GM12878 (cell line): ENCODE measurements around the gene ZNF592. TPM values are rescaled to one million over a fixed set of nuclear protein-coding genes. Genes with fewer than 3 reads are reported as not detected.

Experiments
- ATAC-seq: fragments of 200-7000 bp; cut with Tn5 transposase; 3 replicates; pipeline ENCODE4 v1.9.1; 2020; ENCODE audit warnings: mild to moderate bottlenecking, moderate library complexity
- BruUV-seq: library from RNA; stranded (reverse); fragments of 400-500 nt; replicated peaks from 2 replicates; lab custom pipeline; 2021; lab: Mats Ljungman, UMichigan
- CTCF ChIA-PET: fragments of 300-600 bp; sonication (Branson Sonifier 250); formaldehyde crosslinking; extraction: SDS; loops from one replicate; lab custom pipeline; 2021; ENCODE audit warnings: inconsistent platforms; lab: Yijun Ruan, JAX
- POLR2A ChIA-PET: fragments of 350-600 bp; formaldehyde crosslinking; extraction: SDS; loops from one replicate; lab custom pipeline; 2021; ENCODE audit warnings: inconsistent platforms; lab: Charles Lee
- RAD21 ChIA-PET: fragments of 300-600 bp; sonication (Branson Sonifier 250); formaldehyde crosslinking; loops from one replicate; lab custom pipeline; 2023; ENCODE audit warnings: antibody characterized with exemption; ENCODE audit not compliant: unreplicated experiment; lab: Charles Lee
- SMC1A ChIA-PET: fragments of 300-600 bp; sonication (Branson Sonifier 250); formaldehyde crosslinking; loops from one replicate; lab custom pipeline; 2023; ENCODE audit not compliant: unreplicated experiment, uncharacterized antibody; lab: Charles Lee
- DNase-seq: peaks from one replicate; pipeline ENCODE4 v3.0.0-alpha.2; 2011; ENCODE audit warnings: low read depth, low spot score
- FAIRE-seq: peaks from 3 replicates; lab custom pipeline; 2011; peaks lifted over from hg19 to GRCh38; lab: Jason Lieb, UNC
- H2AFZ ChIP-seq: 2 replicates; pipeline ENCODE4 v1.6.0; 2011; ENCODE audit warnings: low read depth, low read length, control low read depth; ENCODE audit not compliant: control insufficient read depth
- H3K27ac ChIP-seq: 2 replicates; pipeline ENCODE4 v1.5.1; 2011; ENCODE audit warnings: control low read depth; ENCODE audit not compliant: control insufficient read depth, insufficient read depth
- H3K27me3 ChIP-seq, 2 experiments: replicated peaks in 1 of 2; 2 replicates each; pipeline versions ENCODE4 v1.6.0 to v1.6.1; 2011; ENCODE audit warnings: low read length in 1 of 2; ENCODE audit not compliant: control insufficient read depth in 2 of 2, insufficient read depth in 2 of 2
- H3K36me3 ChIP-seq, 2 experiments: 2 replicates each; pipeline ENCODE4 v1.5.1; 2011; ENCODE audit warnings: low read length in 1 of 2; ENCODE audit not compliant: control insufficient read depth in 2 of 2, insufficient read depth in 2 of 2
- H3K4me1 ChIP-seq: 2 replicates; pipeline ENCODE4 v1.6.1; 2011; ENCODE audit warnings: mild to moderate bottlenecking, low read length, moderate library complexity, mixed read lengths; ENCODE audit not compliant: control insufficient read depth, insufficient read depth
- H3K4me2 ChIP-seq: 2 replicates; pipeline ENCODE4 v1.6.0; 2011; ENCODE audit warnings: control low read depth; ENCODE audit not compliant: control insufficient read depth, insufficient read depth
- H3K4me3 ChIP-seq: fragments of 200-600 bp; sonication (generic); 2 replicates; pipeline ENCODE4 v1.5.1; 2016
- H3K79me2 ChIP-seq: 2 replicates; pipeline ENCODE4 v1.6.0; 2011; ENCODE audit warnings: low read length; ENCODE audit not compliant: control insufficient read depth, insufficient read depth
- H3K9ac ChIP-seq: 2 replicates; pipeline ENCODE4 v1.8.0; 2011; ENCODE audit warnings: low read length, control low read depth, mixed read lengths; ENCODE audit not compliant: control insufficient read depth, insufficient read depth
- H3K9me3 ChIP-seq: replicated peaks from 3 replicates; pipeline ENCODE4 v1.5.1; 2011; ENCODE audit warnings: mild to moderate bottlenecking, low read length; ENCODE audit not compliant: control insufficient read depth, insufficient read depth
- H4K20me1 ChIP-seq: 2 replicates; pipeline ENCODE4 v1.6.0; 2011; ENCODE audit not compliant: control insufficient read depth, insufficient read depth
- CBFB ChIP-seq: IDR thresholded peaks from 2 replicates; pipeline ENCODE4 v1.6.1; 2016; ENCODE audit warnings: antibody characterized with exemption, low read depth
- CTCF ChIP-seq, 3 experiments: IDR thresholded peaks in 2 of 3; conservative IDR thresholded peaks in 1 of 3; 2 replicates each; pipeline ENCODE4 v1.5.1; 2011; ENCODE audit warnings: low read depth in 3 of 3, low read length in 3 of 3, mild to moderate bottlenecking in 3 of 3, control low read depth in 2 of 3, moderate library complexity in 2 of 3, inconsistent platforms in 1 of 3, mixed read lengths in 1 of 3; ENCODE audit not compliant: control insufficient read depth in 2 of 3, insufficient read depth in 1 of 3; ENCODE audit errors: extremely low read depth in 1 of 3
- FOXK2 ChIP-seq: fragments of 450-650 bp; IDR thresholded peaks from 2 replicates; pipeline ENCODE4 v1.6.1; 2017; ENCODE audit warnings: mild to moderate bottlenecking, moderate library complexity
- FOXM1 ChIP-seq: IDR thresholded peaks from 2 replicates; pipeline ENCODE4 v1.6.1; 2012; ENCODE audit warnings: low read depth, mild to moderate bottlenecking, inconsistent platforms, low read length, moderate library complexity
- HDAC2 ChIP-seq: fragments of 200-600 bp; sonication (generic); IDR thresholded peaks from 2 replicates; pipeline ENCODE4 v1.6.1; 2017
- MLLT1 ChIP-seq: fragments of 450-650 bp; IDR thresholded peaks from 2 replicates; pipeline ENCODE4 v1.6.1; 2016; ENCODE audit warnings: mild to moderate bottlenecking
- MTA3 ChIP-seq: IDR thresholded peaks from 2 replicates; pipeline ENCODE4 v1.6.1; 2012; ENCODE audit warnings: low read length, inconsistent platforms, borderline replicate concordance
- NFYB ChIP-seq: IDR thresholded peaks from 2 replicates; pipeline ENCODE4 v1.6.1; 2011; ENCODE audit warnings: low read depth, mild to moderate bottlenecking, low read length, improper control_type of control experiment, moderate library complexity; ENCODE audit not compliant: insufficient read depth
- RCOR1 ChIP-seq: conservative IDR thresholded peaks from 2 replicates; pipeline ENCODE4 v1.6.1; 2012; ENCODE audit warnings: low read depth, low read length, improper control_type of control experiment
- TAF1 ChIP-seq: IDR thresholded peaks from 2 replicates; pipeline ENCODE4 v1.6.1; 2011; ENCODE audit warnings: mild to moderate bottlenecking, low read depth, low read length, borderline replicate concordance
- TCF12 ChIP-seq: IDR thresholded peaks from 2 replicates; pipeline ENCODE4 v1.6.1; 2011; ENCODE audit warnings: low read depth, mild to moderate bottlenecking, low read length
- ZNF592 ChIP-seq: fragments of 450-650 bp; IDR thresholded peaks from 2 replicates; pipeline ENCODE4 v1.6.1; 2017; ENCODE audit warnings: mild to moderate bottlenecking, moderate library complexity
- ZNF687 ChIP-seq: fragments of 450-650 bp; IDR thresholded peaks from 2 replicates; pipeline ENCODE4 v1.6.1; 2017; ENCODE audit warnings: mild to moderate bottlenecking, moderate library complexity
- WGBS: methylation state at CpG from one replicate; pipeline ENCODE4 v1.1.6; 2016; ENCODE audit warnings: low lambda C conversion rate; ENCODE audit not compliant: insufficient replicate concordance, insufficient coverage; ENCODE audit errors: missing lambda C conversion rate; 5-methylcytosine and 5-hydroxymethylcytosine counted together
- in situ Hi-C: fragments of 300-500 bp; cut with MboI; formaldehyde crosslinking; loops from 9 replicates; pipeline ENCODE4 v1.14.3; 2018; ENCODE audit warnings: mixed read lengths
- intact Hi-C: fragments of 100-400 bp; cut with micrococcal nuclease; formaldehyde crosslinking; loops from one replicate; pipeline ENCODE4 v1.14.2; 2022; ENCODE audit not compliant: unreplicated experiment
- polyA plus RNA-seq, 11 experiments: library from polyadenylated mRNA; depleted of rRNA in 4 of 11; unstranded in 6 of 11; stranded (reverse) in 5 of 11; fragments of >200 nt; fragmentation: Nextera tagmentation in 4 of 11; fragmentation: Illumina TruSeq in 1 of 11; extraction: Ambion mirVana in 4 of 11; extraction: Trizol in 1 of 11; gene quantifications; 1 replicate in 1 of 11; 2 replicates in 10 of 11; pipeline versions ENCODE4 v1.2.1 to v1.2.3, GENCODE V29; 2011 to 2016; ENCODE audit warnings: inconsistent platforms in 2 of 11, missing spikeins in 2 of 11, low read depth in 1 of 11
- total RNA-seq, 4 experiments: library from RNA; depleted of rRNA in 3 of 4; stranded (reverse); fragments of >200 nt in 3 of 4; fragmentation: Illumina TruSeq in 1 of 4; extraction: Trizol in 1 of 4; gene quantifications; 2 replicates each; pipeline versions ENCODE4 v1.2.1 to v1.2.3, GENCODE V29; 2013 to 2021

The ZNF592 gene
- total and polyA plus RNA-seq, 10 of the 15 experiments (the other 5 are each of a cell fraction or from before 2014, with no cell fraction given), result 0.95 to 23.7 (median 8.6) TPM

- no peak for FAIRE-seq
- peaks cover 28% of the 10 kb centered on the region for H3K4me1 ChIP-seq
- H3K4me2 ChIP-seq, result no peak overlapping the region
- ChIA-PET CTCF (interaction anchor here (2.5 to 7.1 kb wide), 2 partner anchors 10 to 21 kb away, joined by 10 to 35 read pairs; partner anchors contain the start of gene SEC11A), SMC1A (interaction anchor here (1.0 to 6.6 kb wide), 5 partner anchors 10 to 28 kb away, joined by 3 to 60 read pairs (median 4); partner anchors contain the start of gene SEC11A), RAD21 (interaction anchor here (4.1 to 6.6 kb wide), 2 partner anchors 14 to 21 kb away, joined by 31 to 53 read pairs; partner anchors contain the start of gene SEC11A), POLR2A (no interaction called here)
- H3K9ac ChIP-seq, result no peak overlapping the region
- no peaks in the 10 kb centered on the region for H3K79me2 ChIP-seq
- ATAC-seq, result no peak
- H3K9me3 ChIP-seq, result no peaks in the 10 kb centered on the region
- 55% methylated on average over 2 of the region's 2 CpGs for WGBS
- intact Hi-C loops, result no loop called here
- BruUV-seq, result no TSS peak
- no peaks in the 10 kb centered on the region for H3K36me3 ChIP-seq
- H3K4me3 ChIP-seq, result no peak overlapping the region
- H4K20me1 ChIP-seq, result no peaks in the 10 kb centered on the region
- no peaks in the 10 kb centered on the region for H3K27me3 ChIP-seq
- H3K27ac ChIP-seq, result peak overlapping the region; percentile 85; the same call in 1 of the 2 replicates
- no peak for DNase-seq
- 0 out of 2 replicates have a peak overlapping the region, but pooled peaks have one; percentile 5 for H2AFZ ChIP-seq
- in situ Hi-C loops, result no loop called here
- TF ChIP-seq TCF12 (no peak), FOXM1 (no peak), ZNF687 (no peak), CBFB (no peak), MLLT1 (no peak), CTCF (IDR thresholded peaks at IDR 0.05 in 2 of 3, conservative IDR thresholded peaks at IDR 0.05 in 1 of 3; ENCODE audit: control insufficient read depth in 2 of 3, extremely low read depth in 1 of 3, insufficient read depth in 1 of 3, low read depth in 3 of 3, low read length in 3 of 3) (no peak), MTA3 (no peak), NFYB (no peak), FOXK2 (no peak), ZNF592 (no peak), HDAC2 (no peak), RCOR1 (no peak), TAF1 (no peak)
Observed at GRCh38 chr15:84737005-84737404, 11.4 kb upstream of the ZNF592 start.
